Prostate gland (tissue), 2 donors: ENCODE results near the gene PLXNB3. TPM values are rescaled to one million over a fixed set of nuclear protein-coding genes. Genes with fewer than 3 reads are reported as not detected.

Source experiments
- DNase-seq: peaks from one replicate; pipeline ENCODE4 v3.0.0-alpha.2; 2019; ENCODE audit warnings: low spot score
- H3K27ac ChIP-seq, 2 donors: fragments of 200-600 bp; sonication (generic); 2 replicates each; pipeline ENCODE4 v1.5.1; 2017 to 2019
- H3K27me3 ChIP-seq: fragments of 200-600 bp; sonication (generic); replicated peaks from 2 replicates; pipeline ENCODE4 v1.5.1; 2019; ENCODE audit not compliant: insufficient read depth
- H3K36me3 ChIP-seq, 2 donors: fragments of 200-600 bp; sonication (generic); 1 replicate in 1 of 2; 2 replicates in 1 of 2; pipeline versions ENCODE4 v1.5.1 to v1.8.1; 2017 to 2019
- H3K4me1 ChIP-seq: fragments of 200-600 bp; sonication (generic); replicated peaks from 2 replicates; pipeline ENCODE4 v1.5.1; 2019
- H3K4me3 ChIP-seq, 2 donors: fragments of 200-600 bp; sonication (generic); 2 replicates each; pipeline ENCODE4 v1.5.1; 2017 to 2019
- H3K9me3 ChIP-seq: fragments of 200-600 bp; sonication (generic); 2 replicates; pipeline ENCODE4 v1.5.1; 2017
- POLR2A ChIP-seq: fragments of 450-650 bp; IDR thresholded peaks from one replicate; pipeline ENCODE4 v1.6.1; 2016; ENCODE audit warnings: antibody characterized with exemption, mild to moderate bottlenecking
- POLR2AphosphoS5 ChIP-seq: sonication (generic); formaldehyde crosslinking; IDR thresholded peaks from one replicate; pipeline ENCODE4 v1.6.1; 2017; ENCODE audit warnings: antibody characterized with exemption
- WGBS: methylation state at CpG from one replicate; pipeline ENCODE4 v1.1.5; 2018; 5-methylcytosine and 5-hydroxymethylcytosine counted together
- intact Hi-C: fragments of 100-400 bp; cut with DNase I; formaldehyde crosslinking; loops from one replicate; pipeline ENCODE4 v1.14.2; 2022
- total RNA-seq, 2 donors: library from RNA; depleted of rRNA; stranded (reverse); fragments of >200 nt; gene quantifications; one replicate each; pipeline ENCODE4 v1.1.0, GENCODE V29; 2016
- TF ChIP-seq, protein P1 (sequence below), 4 experiments: fragments of 200-600 bp in 2 of 4; fragments of 450-650 bp in 2 of 4; sonication (generic) in 2 of 4; IDR thresholded peaks; 1 replicate in 3 of 4; 2 replicates in 1 of 4; pipeline ENCODE4 v1.5.1; 2016 to 2019; ENCODE audit warnings: antibody characterized with exemption in 4 of 4, mild to moderate bottlenecking in 2 of 4, moderate library complexity in 2 of 4

Gene PLXNB3
- total RNA-seq, 2 donors from 2014 or later, result 20.9 to 52.7 TPM

- H3K4me3 ChIP-seq, result no peak overlapping the region
- H3K4me1 ChIP-seq, result no peaks in the 10 kb centered on the region
- TF ChIP-seq, protein P1, sequence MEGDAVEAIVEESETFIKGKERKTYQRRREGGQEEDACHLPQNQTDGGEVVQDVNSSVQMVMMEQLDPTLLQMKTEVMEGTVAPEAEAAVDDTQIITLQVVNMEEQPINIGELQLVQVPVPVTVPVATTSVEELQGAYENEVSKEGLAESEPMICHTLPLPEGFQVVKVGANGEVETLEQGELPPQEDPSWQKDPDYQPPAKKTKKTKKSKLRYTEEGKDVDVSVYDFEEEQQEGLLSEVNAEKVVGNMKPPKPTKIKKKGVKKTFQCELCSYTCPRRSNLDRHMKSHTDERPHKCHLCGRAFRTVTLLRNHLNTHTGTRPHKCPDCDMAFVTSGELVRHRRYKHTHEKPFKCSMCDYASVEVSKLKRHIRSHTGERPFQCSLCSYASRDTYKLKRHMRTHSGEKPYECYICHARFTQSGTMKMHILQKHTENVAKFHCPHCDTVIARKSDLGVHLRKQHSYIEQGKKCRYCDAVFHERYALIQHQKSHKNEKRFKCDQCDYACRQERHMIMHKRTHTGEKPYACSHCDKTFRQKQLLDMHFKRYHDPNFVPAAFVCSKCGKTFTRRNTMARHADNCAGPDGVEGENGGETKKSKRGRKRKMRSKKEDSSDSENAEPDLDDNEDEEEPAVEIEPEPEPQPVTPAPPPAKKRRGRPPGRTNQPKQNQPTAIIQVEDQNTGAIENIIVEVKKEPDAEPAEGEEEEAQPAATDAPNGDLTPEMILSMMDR (IDR thresholded peaks at IDR 0.05), result no peak
- TF ChIP-seq POLR2A, result no peak
- no peak for TF ChIP-seq POLR2AphosphoS5
- intact Hi-C loops, result no loop called here
- WGBS, result 74% methylated on average over 25 of the region's 56 CpGs
- H3K9me3 ChIP-seq, result no peaks in the 10 kb centered on the region
- no peak overlapping the region for H3K27ac ChIP-seq
- DNase-seq, result no peak
- no peaks in the 10 kb centered on the region for H3K27me3 ChIP-seq
- no peaks in the 10 kb centered on the region for H3K36me3 ChIP-seq
These were observed 3.0 kb downstream of the PLXNB3 start for GRCh38 chrX:153766871-153767673.

GRCh38 chrX:153767674-153768055, 3.6 kb downstream of the PLXNB3 start:
- WGBS, result 99% methylated on average over 12 of the region's 20 CpGs
- intact Hi-C loops, result no loop called here
- no peaks in the 10 kb centered on the region for H3K36me3 ChIP-seq

GRCh38 chrX:153768311-153769157, 4.5 kb downstream of the PLXNB3 start:
- Histone ChIP-seq H3K4me1 (no peaks in the 10 kb centered on the region), H3K36me3 (no peaks in the 10 kb centered on the region), H3K27ac (no peak overlapping the region), H3K9me3 (no peaks in the 10 kb centered on the region), H3K27me3 (no peaks in the 10 kb centered on the region), H3K4me3 (no peak overlapping the region)
- TF ChIP-seq, protein P1 (IDR thresholded peaks at IDR 0.05), result no peak
- no peak for TF ChIP-seq POLR2AphosphoS5
- no peak for TF ChIP-seq POLR2A
- DNase-seq, result no peak
- WGBS, result 79% methylated on average over 10 of the region's 22 CpGs
- intact Hi-C loops, result no loop called here

More at GRCh38 chrX:153767674-153768055, 3.6 kb downstream of the PLXNB3 start:
- Histone ChIP-seq H3K27ac (no peak overlapping the region), H3K27me3 (no peaks in the 10 kb centered on the region), H3K4me1 (no peaks in the 10 kb centered on the region), H3K4me3 (no peak overlapping the region), H3K9me3 (no peaks in the 10 kb centered on the region)
- DNase-seq, result no peak
- TF ChIP-seq, protein P1 (IDR thresholded peaks at IDR 0.05), result no peak
- no peak for TF ChIP-seq POLR2A
- TF ChIP-seq POLR2AphosphoS5, result no peak

GRCh38 chrX:153769158-153769864, 5.3 kb downstream of the PLXNB3 start:
- no peak for TF ChIP-seq POLR2AphosphoS5
- TF ChIP-seq, protein P1 (IDR thresholded peaks at IDR 0.05), result no peak
- TF ChIP-seq POLR2A, result no peak
- WGBS, result 85% methylated on average over 5 of the region's 23 CpGs
- no peak overlapping the region for H3K27ac ChIP-seq
- DNase-seq, result no peak
- H3K4me1 ChIP-seq, result no peaks in the 10 kb centered on the region
- H3K9me3 ChIP-seq, result no peaks in the 10 kb centered on the region
- intact Hi-C loops, result no loop called here
- H3K36me3 ChIP-seq, result no peaks in the 10 kb centered on the region
- H3K27me3 ChIP-seq, result no peaks in the 10 kb centered on the region
- H3K4me3 ChIP-seq, result no peak overlapping the region
